WTC11 (cell line): ENCODE data around the gene APH1A. TPM values are rescaled to one million over a fixed set of nuclear protein-coding genes. Genes with fewer than 3 reads are reported as not detected.

Experiments used
- ATAC-seq: fragments of 200-7000 bp; cut with Tn5 transposase; 2 replicates; pipeline ENCODE4 v1.10.0; 2021; ENCODE audit warnings: mild to moderate bottlenecking, moderate library complexity
- CTCF ChIA-PET: fragments of 300-600 bp; sonication (Branson Sonifier 250); formaldehyde crosslinking; loops from one replicate; lab custom pipeline; 2021; ENCODE audit warnings: antibody characterized with exemption; lab: Charles Lee
- POLR2A ChIA-PET: fragments of 350-600 bp; sonication (Branson Sonifier 250); formaldehyde crosslinking; loops from one replicate; lab custom pipeline; 2021; ENCODE audit warnings: antibody characterized with exemption; lab: Charles Lee
- DNase-seq: peaks from one replicate; pipeline ENCODE4 v3.0.0; 2021; ENCODE audit warnings: low spot score
- H3K27ac Mint-ChIP-seq: 2 replicates; pipeline ENCODE4 v1.8.0; 2021; ENCODE audit warnings: mixed read lengths
- H3K27me3 Mint-ChIP-seq: 2 replicates; pipeline ENCODE4 v1.8.0; 2021; ENCODE audit warnings: low read depth, mild to moderate bottlenecking, moderate library complexity, mixed read lengths
- H3K36me3 Mint-ChIP-seq: 2 replicates; pipeline ENCODE4 v1.8.0; 2021; ENCODE audit warnings: mixed read lengths
- H3K4me1 Mint-ChIP-seq: 2 replicates; pipeline ENCODE4 v1.8.0; 2022; ENCODE audit warnings: mixed read lengths
- H3K4me3 Mint-ChIP-seq: 2 replicates; pipeline ENCODE4 v1.8.0; 2021; ENCODE audit warnings: mild to moderate bottlenecking, moderate library complexity, mixed read lengths
- H3K9me3 Mint-ChIP-seq: 2 replicates; pipeline ENCODE4 v1.8.0; 2021; ENCODE audit warnings: mixed read lengths
- AR ChIP-seq: fragments of 250-450 bp; sonication (Bioruptor Pico); IDR thresholded peaks from 2 replicates; pipeline ENCODE4 v1.9.0; 2021; ENCODE audit warnings: mild to moderate bottlenecking
- ARID4B ChIP-seq: sonication (generic); formaldehyde crosslinking; IDR thresholded peaks from 2 replicates; pipeline ENCODE4 v1.8.0; 2023; ENCODE audit warnings: missing genetic modification reagents, mild to moderate bottlenecking, borderline replicate concordance
- ATF1 ChIP-seq: sonication (generic); formaldehyde crosslinking; IDR thresholded peaks from 2 replicates; pipeline ENCODE4 v1.8.1; 2023; ENCODE audit warnings: mild to moderate bottlenecking, moderate library complexity, missing genetic modification reagents
- ATF2 ChIP-seq: sonication (generic); formaldehyde crosslinking; IDR thresholded peaks from 2 replicates; pipeline ENCODE4 v1.8.1; 2022; ENCODE audit warnings: low read depth, missing genetic modification reagents, borderline replicate concordance
- GRHL2 ChIP-seq: fragments of 250-450 bp; sonication (Bioruptor Pico); IDR thresholded peaks from 2 replicates; pipeline ENCODE4 v1.8.0; 2022; ENCODE audit warnings: mild to moderate bottlenecking, moderate library complexity; ENCODE audit not compliant: insufficient replicate concordance, severe bottlenecking
- HMGA2 ChIP-seq: fragments of 250-450 bp; sonication (Bioruptor Pico); IDR thresholded peaks from 2 replicates; pipeline ENCODE4 v1.4.0; 2021; ENCODE audit warnings: mild to moderate bottlenecking, moderate library complexity
- MAX ChIP-seq: sonication (generic); formaldehyde crosslinking; IDR thresholded peaks from 2 replicates; pipeline ENCODE4 v1.8.0; 2022; ENCODE audit warnings: mild to moderate bottlenecking, missing genetic modification reagents
- PREB ChIP-seq: sonication (generic); formaldehyde crosslinking; IDR thresholded peaks from 2 replicates; pipeline ENCODE4 v1.8.1; 2022; ENCODE audit warnings: mild to moderate bottlenecking, missing genetic modification reagents, moderate library complexity, borderline replicate concordance
- TEAD1 ChIP-seq: sonication (generic); formaldehyde crosslinking; IDR thresholded peaks from 2 replicates; pipeline ENCODE4 v1.8.0; 2022; ENCODE audit warnings: mild to moderate bottlenecking, missing genetic modification reagents
- USF2 ChIP-seq: sonication (generic); formaldehyde crosslinking; IDR thresholded peaks from 2 replicates; pipeline ENCODE4 v1.8.1; 2023; ENCODE audit warnings: mild to moderate bottlenecking, missing genetic modification reagents, moderate library complexity
- ZNF232 ChIP-seq: sonication (generic); formaldehyde crosslinking; IDR thresholded peaks from 2 replicates; pipeline ENCODE4 v1.8.0; 2022; ENCODE audit warnings: mild to moderate bottlenecking, missing genetic modification reagents
- ZNF416 ChIP-seq: fragments of 250-450 bp; sonication (Bioruptor Pico); IDR thresholded peaks from 2 replicates; pipeline ENCODE4 v1.9.0; 2021; ENCODE audit warnings: mild to moderate bottlenecking, inconsistent platforms
- total RNA-seq: library from RNA; stranded (reverse); gene quantifications from 3 replicates; pipeline ENCODE4 v1.2.3, GENCODE V29; 2021

Gene APH1A
- total RNA-seq, 1 experiment from 2014 or later = 120 TPM

GRCh38 chr1:150259758-150260669 is 8.8 kb downstream of the APH1A start (continued):
- TF ChIP-seq HMGA2 (CRISPR knock-in tag) (no peak), GRHL2 (CRISPR knock-in tag) (no peak), PREB (CRISPR knock-in tag) (no peak), AR (no peak), ZNF416 (CRISPR knock-in tag) (peak; percentile 31; the same call in 1 of the 2 replicates)
- TF ChIP-seq, all 79 proteins: peak for 10

GRCh38 chr1:150259217-150259616 is 9.6 kb downstream of the APH1A start:
- DNase-seq (no peak), ATAC-seq (no peak)
- Mint-ChIP-seq H3K4me1 (peaks cover 44% of the 10 kb centered on the region), H3K27ac (peak overlapping the region; percentile 95), H3K27me3 (no peaks in the 10 kb centered on the region), H3K9me3 (no peaks in the 10 kb centered on the region), H3K36me3 (peaks cover 21% of the 10 kb centered on the region), H3K4me3 (peak overlapping the region; percentile 83)
- POLR2A ChIA-PET = interaction anchor here (0.6 to 1.1 kb wide), 2 partner anchors 10 to 12 kb away, joined by 4 read pairs; partner anchors contain the start of gene APH1A
- TF ChIP-seq USF2 (peak; percentile 50), ATF2 (CRISPR knock-in tag) (no peak)
- CTCF ChIA-PET = interaction anchor here (1.7 to 4.5 kb wide), 2 partner anchors 14 to 22 kb away, joined by 12 to 55 read pairs; partner anchors contain the start of gene C1orf54

GRCh38 chr1:150257624-150258585 is 10.9 kb downstream of the APH1A start, which contains the start of gene CA14:
Gene CA14, plus strand, starts transcription at chr1:150257774. Its CDS starts 355 bp downstream, at chr1:150258129.
- ATAC-seq = peak; percentile 20
- H3K4me3 Mint-ChIP-seq = peak within 1 kb of the TSS; percentile 83
- ChIA-PET CTCF (interaction anchor here (0.6 to 6.9 kb wide), 9 partner anchors 11 to 280 kb away, joined by 3 to 123 read pairs (median 6); partner anchors contain the start of genes APH1A, C1orf54, CIART and RPRD2), POLR2A (interaction anchor here (0.9 to 3.3 kb wide), 7 partner anchors 11 to 106 kb away, joined by 4 to 43 read pairs (median 6); partner anchors contain the start of genes APH1A, C1orf54, CIART and RPRD2)
- H3K27ac Mint-ChIP-seq = peak within 1 kb of the TSS; percentile 95
- H3K27me3 Mint-ChIP-seq = no peaks in the 10 kb centered on the region
- peaks cover 12% of the 10 kb centered on the region for H3K36me3 Mint-ChIP-seq
- H3K9me3 Mint-ChIP-seq = no peaks in the 10 kb centered on the region
- DNase-seq = peak; percentile 65
- H3K4me1 Mint-ChIP-seq = peaks cover 44% of the 10 kb centered on the region
- peak; percentile 61 for TF ChIP-seq TEAD1
- peak; percentile 4; the same call in 1 of the 2 replicates for TF ChIP-seq ARID4B (CRISPR knock-in tag)
- no peak for TF ChIP-seq HMGA2 (CRISPR knock-in tag)
- TF ChIP-seq MAX (CRISPR knock-in tag) = peak; percentile 21; the same call in 1 of the 2 replicates
- TF ChIP-seq AR = no peak
- TF ChIP-seq ATF1 (CRISPR knock-in tag) = no peak
- no peak for TF ChIP-seq ZNF232 (CRISPR knock-in tag)
